BE2C (cell line): ENCODE measurements around the gene CSTB.
A peak's percentile ranks its signal among the peaks of the same experiment; 100 is the strongest.

Experiments
- DNase-seq: peaks from one replicate; pipeline ENCODE4 v3.0.0-alpha.2; 2020
- H3K27me3 ChIP-seq: fragments of 250-450 bp; sonication (Bioruptor Pico); 2 replicates; pipeline ENCODE4 v1.5.1; 2020; ENCODE audit warnings: mild to moderate bottlenecking
- H3K36me3 ChIP-seq: fragments of 250-450 bp; sonication (Bioruptor Pico); 2 replicates; pipeline ENCODE4 v1.5.1; 2020; ENCODE audit warnings: mild to moderate bottlenecking
- H3K4me1 ChIP-seq: fragments of 250-450 bp; sonication (Bioruptor Pico); 2 replicates; pipeline ENCODE4 v1.5.1; 2020
- H3K4me3 ChIP-seq: 2 replicates; pipeline ENCODE4 v1.5.1; 2011; ENCODE audit warnings: low read depth, low read length
- H3K9me3 ChIP-seq: fragments of 250-450 bp; sonication (Bioruptor Pico); 2 replicates; pipeline ENCODE4 v1.5.1; 2020
- TF ChIP-seq, protein P1 (sequence below): IDR thresholded peaks from 2 replicates; pipeline ENCODE4 v1.5.1; 2012; ENCODE audit warnings: mild to moderate bottlenecking, low read depth, low read length

The CSTB gene

DNA sequence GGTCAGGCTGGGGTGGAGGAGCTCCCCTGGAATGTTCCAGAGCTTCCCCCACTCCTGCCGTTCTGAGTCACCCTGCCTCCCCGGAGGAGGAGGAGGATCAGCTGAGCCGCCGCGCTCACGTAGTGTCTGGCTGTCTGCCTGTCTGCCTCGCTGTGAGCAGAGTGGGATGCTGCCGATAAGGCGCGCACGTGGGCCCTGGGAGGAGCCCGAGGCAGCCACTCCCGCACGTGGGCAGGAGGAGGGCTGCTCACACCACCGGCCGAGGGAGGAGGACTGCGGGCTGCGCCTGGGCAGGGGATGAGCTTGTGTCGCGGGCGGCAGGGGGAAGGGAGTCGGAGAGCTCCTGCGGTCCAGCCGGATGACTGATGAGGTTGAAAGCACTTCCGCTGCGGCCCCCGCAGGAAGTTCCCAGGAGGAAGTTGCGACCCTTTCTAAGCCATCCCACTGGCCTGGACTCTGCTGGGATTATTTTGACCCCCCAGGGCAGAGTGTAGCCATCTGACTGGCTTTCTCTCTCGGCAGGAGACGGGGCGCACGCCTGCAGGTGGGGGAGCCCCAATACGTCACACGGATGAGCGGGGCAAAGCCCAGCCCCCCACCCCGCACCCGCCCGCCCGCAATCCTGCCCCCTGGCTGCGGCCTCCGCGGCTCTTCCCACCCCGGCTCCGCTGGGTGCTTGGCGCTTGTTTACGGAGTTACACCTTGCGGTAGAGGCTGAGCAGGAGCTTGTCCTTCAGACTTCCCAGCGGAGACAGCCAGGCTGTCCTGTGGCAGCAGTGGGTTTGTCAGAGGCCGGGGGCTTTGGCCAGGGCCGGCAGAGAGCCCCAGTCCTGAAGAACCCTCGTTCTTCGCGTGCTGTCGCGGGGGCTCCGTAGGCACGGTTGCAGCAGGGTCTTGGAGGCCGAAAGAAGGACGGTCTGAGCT, 47.4 kb downstream of the CSTB start:
- peak overlapping the region; percentile 73 for H3K4me3 ChIP-seq
- no peaks in the 10 kb centered on the region for H3K9me3 ChIP-seq
- H3K27me3 ChIP-seq = no peaks in the 10 kb centered on the region
- TF ChIP-seq, protein P1, sequence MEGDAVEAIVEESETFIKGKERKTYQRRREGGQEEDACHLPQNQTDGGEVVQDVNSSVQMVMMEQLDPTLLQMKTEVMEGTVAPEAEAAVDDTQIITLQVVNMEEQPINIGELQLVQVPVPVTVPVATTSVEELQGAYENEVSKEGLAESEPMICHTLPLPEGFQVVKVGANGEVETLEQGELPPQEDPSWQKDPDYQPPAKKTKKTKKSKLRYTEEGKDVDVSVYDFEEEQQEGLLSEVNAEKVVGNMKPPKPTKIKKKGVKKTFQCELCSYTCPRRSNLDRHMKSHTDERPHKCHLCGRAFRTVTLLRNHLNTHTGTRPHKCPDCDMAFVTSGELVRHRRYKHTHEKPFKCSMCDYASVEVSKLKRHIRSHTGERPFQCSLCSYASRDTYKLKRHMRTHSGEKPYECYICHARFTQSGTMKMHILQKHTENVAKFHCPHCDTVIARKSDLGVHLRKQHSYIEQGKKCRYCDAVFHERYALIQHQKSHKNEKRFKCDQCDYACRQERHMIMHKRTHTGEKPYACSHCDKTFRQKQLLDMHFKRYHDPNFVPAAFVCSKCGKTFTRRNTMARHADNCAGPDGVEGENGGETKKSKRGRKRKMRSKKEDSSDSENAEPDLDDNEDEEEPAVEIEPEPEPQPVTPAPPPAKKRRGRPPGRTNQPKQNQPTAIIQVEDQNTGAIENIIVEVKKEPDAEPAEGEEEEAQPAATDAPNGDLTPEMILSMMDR = peak; percentile 31; the same call in 1 of the 2 replicates
- H3K4me1 ChIP-seq = peaks cover 5% of the 10 kb centered on the region; the same call in 1 of the 2 replicates
- DNase-seq = peak; percentile 97
- H3K36me3 ChIP-seq = no peaks in the 10 kb centered on the region; the same call in 1 of the 2 replicates

DNA sequence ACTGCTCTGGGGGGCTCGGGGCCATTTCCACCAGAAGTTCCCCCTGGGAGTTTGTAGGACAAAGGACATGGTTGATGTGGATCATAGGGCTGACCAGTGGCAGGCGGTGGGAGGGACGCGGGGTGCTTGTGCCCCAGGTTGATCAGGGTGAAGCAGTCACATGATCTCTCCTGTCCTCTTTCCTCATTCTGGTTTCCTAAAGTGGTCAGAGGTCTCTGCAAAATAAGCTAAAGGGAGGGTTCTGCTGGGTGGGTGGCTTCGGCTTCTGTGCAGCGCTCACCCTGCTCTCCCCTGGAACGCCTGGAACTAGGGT, 48.0 kb downstream of the CSTB start:
- H3K27me3 ChIP-seq = no peaks in the 10 kb centered on the region
- H3K4me3 ChIP-seq = peak overlapping the region; percentile 73
- H3K36me3 ChIP-seq = no peaks in the 10 kb centered on the region; the same call in 1 of the 2 replicates
- H3K4me1 ChIP-seq = peaks cover 5% of the 10 kb centered on the region; the same call in 1 of the 2 replicates
- H3K9me3 ChIP-seq = no peaks in the 10 kb centered on the region
- TF ChIP-seq, protein P1 = no peak
- DNase-seq = no peak

DNA sequence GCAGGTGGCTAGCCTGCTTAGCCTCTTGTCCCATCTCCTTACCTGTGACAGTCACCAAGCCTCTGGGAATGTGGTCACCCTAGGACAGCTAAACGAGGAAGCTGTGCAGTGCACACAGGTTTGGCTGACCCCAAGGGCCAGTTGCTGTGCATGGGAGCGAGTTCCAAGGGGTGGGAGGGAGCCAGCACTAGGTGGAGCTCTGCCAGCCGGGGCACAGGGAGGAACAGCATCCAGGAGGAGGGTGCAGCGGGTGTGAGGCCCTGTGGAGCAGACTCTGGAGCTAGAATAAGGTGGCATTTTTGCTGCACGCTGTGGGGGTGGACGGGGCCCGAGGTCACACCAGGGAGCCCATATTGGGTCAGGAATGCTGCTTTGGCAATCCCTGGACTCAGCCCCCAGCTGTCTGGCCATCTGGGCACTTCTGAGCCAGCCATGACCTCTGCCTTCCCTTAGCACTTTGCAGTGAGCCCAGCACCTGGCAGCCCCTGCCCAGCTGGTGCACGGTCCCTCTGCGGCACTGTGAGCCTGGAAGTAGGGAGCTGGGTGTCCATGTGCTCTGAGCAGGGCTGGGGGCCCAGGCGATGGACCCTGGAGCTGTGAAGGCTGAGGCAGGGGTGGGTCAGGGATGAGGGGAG, 48.5 kb downstream of the CSTB start:
- no peaks in the 10 kb centered on the region; the same call in 1 of the 2 replicates for H3K36me3 ChIP-seq
- TF ChIP-seq, protein P1 = peak; percentile 14; the same call in 1 of the 2 replicates
- peaks cover 5% of the 10 kb centered on the region; the same call in 1 of the 2 replicates for H3K4me1 ChIP-seq
- no peaks in the 10 kb centered on the region for H3K9me3 ChIP-seq
- no peaks in the 10 kb centered on the region for H3K27me3 ChIP-seq
- no peak for DNase-seq
- peak overlapping the region; percentile 73 for H3K4me3 ChIP-seq

DNA sequence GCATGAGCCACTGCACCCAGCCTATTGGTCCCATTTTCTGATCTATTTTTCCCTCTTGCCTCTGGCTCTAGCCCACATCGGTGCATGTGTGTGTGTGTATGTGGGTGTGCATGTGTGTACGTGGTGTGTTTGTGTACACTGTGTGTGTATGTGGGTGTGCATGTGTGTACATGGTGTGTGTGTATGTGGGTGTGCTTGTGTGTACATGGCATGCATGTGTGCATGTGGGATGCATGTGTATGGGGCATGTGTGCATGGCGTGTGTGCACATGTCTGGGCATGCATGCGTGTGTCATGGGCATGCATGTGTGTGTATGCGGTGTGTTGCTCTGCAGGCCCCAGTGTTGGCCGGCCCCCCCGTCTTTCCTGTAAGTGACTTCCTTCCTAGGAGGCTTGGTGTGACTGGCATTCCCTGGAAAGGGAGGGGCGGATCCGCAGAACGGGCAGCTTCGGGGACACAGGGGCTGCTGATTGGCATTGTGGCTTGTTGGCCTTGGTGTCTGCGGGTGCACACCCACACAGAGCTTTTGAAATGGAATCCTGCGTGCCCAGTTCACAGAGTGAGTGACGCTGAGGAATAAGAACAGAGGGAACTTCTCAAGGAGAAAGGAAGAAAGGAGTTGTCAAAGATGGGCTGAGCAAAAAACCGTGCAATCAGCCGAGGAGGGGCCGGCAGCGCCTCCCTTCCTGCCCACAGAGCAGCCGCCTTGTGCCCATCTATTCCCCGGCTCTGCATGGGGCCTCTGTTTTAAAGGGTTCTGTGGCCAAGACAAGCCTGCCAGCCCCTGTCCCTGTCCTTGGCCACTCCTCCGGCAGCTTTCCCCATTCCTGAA, 49.2 kb downstream of the CSTB start:
- Histone ChIP-seq H3K4me1 (peaks cover 5% of the 10 kb centered on the region; the same call in 1 of the 2 replicates), H3K4me3 (no peak overlapping the region), H3K36me3 (no peaks in the 10 kb centered on the region; the same call in 1 of the 2 replicates), H3K9me3 (no peaks in the 10 kb centered on the region), H3K27me3 (no peaks in the 10 kb centered on the region)
- no peak for DNase-seq
- TF ChIP-seq, protein P1 = no peak
